GM19468 (cell line): ENCODE results near the gene TCHP.
"Not testable (repeated sequence)": the region's sequence is repeated elsewhere in the genome, so short reads cannot be mapped to it uniquely, and the experiment has no call there.

Source experiments
- ATAC-seq: cut with Tn5 transposase; IDR thresholded peaks from one replicate; pipeline ENCODE4 v1.9.1; 2021; ENCODE audit warnings: mild to moderate bottlenecking, moderate library complexity, moderate number of reproducible peaks; ENCODE audit not compliant: unreplicated experiment; ENCODE audit errors: extremely low read depth

The TCHP gene

DNA sequence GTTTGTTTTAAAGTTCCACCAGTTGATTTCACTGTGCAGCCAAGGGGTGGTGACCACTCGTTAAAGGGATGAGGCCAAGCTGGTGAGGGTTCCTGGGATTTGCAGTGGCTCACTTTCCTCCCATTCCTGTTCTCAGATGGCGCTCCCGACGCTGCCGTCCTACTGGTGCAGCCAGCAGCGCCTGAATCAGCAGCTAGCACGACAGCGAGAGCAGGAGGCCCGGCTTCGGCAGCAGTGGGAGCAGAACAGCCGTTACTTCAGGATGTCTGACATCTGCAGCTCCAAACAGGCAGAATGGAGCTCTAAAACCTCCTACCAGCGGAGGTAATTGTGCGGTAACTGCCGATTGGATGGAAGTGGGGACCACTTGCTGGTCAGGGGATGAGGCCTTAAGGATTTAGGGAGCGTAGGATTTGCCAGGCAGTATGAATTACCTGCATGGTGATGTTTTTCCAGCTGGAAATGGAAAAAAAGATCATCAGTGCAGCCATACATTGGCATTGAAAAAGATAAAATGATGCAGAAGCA is 2.9 kb downstream of the TCHP start:
- no peak for ATAC-seq

- no peak for ATAC-seq
These were observed 5.2 kb downstream of the TCHP start for GRCh38 chr12:109905301-109905700.

GRCh38 chr12:109910254-109910968 is 10.3 kb downstream of the TCHP start:
- ATAC-seq: no peak

DNA sequence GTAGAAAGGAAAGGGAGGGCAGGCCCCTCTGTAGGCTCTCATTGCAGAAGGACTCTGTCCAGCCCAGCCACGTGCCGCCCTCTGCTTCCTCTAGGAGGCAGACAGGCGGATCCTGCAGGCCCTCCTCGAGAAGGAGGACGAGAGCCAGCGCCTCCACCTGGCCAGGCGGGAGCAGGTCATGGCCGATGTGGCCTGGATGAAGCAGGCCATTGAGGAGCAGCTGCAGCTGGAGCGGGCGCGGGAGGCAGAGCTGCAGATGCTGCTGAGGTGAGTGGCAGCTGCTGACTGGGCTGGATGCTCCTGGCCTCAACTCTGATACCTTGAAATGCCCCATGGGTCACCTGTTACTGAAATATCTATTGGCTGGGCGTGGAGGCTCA is 10.9 kb downstream of the TCHP start:
- no peak for ATAC-seq

GRCh38 chr12:109912855-109913321 is 12.8 kb downstream of the TCHP start:
- no peak for ATAC-seq

DNA sequence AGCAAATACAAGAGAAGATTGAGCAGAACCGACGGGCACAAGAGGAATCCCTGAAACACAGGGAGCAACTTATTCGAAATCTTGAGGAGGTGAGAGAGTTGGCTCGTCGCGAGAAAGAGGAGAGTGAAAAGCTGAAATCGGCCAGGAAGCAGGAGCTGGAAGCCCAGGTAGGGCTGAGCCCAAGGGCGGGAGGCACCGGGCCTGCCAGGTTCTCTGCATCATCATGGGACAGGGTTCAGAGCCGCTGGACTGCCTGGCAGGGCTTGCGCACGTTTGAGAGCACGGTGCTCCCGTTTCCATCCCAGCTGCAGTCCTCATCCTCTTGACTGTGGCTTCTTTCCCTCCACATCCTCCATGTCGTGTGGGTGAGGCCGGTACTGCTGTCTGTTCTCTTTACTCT is 14.4 kb downstream of the TCHP start:
- no peak for ATAC-seq

DNA sequence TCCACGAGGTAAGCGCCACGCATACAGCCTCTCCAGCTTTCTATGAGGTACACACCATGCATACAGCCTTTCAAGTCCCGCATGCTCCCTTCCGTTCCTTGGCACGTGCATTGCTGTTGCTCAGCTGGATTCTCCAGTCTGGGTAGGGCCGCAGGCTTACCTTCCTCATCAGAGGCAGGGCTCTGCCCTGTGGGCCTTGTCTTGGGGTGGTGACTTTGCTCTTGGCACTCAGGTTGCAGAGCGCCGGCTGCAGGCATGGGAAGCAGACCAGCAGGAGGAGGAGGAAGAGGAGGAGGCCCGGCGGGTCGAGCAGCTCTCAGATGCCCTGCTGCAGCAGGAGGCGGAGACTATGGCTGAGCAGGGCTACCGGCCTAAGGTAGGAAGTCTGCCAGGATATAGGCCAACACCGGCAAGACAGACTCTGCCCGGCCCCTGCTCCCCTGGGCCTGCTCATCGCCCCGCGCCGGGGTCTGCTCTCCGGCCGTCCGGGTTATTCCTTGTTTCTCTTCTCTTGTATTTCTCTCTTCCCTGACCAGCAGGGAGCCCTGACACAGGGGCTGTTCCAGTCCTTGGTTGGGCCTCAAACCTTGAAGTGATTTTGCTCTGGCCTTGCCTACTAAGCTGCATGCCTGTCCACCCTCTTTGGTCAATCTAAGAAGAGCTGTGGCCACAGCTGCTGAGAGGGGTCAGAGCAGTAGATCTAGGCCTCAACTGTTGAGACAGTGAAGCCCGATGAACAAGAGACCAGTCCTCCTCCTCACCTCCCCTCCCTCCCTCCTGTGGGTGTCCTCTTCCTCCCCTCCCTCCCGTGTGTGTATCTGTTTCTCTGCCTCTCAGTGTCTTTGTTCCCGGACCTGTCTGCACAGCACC is 15.3 kb downstream of the TCHP start:
- no peak for ATAC-seq

- ATAC-seq: no peak
These were observed 16.0 kb downstream of the TCHP start for GRCh38 chr12:109916045-109916444.

GRCh38 chr12:109919456-109919855 is 19.4 kb downstream of the TCHP start:
- ATAC-seq: no peak

- no peak for ATAC-seq
These were observed 20.2 kb downstream of the TCHP start for GRCh38 chr12:109920261-109920780.

DNA sequence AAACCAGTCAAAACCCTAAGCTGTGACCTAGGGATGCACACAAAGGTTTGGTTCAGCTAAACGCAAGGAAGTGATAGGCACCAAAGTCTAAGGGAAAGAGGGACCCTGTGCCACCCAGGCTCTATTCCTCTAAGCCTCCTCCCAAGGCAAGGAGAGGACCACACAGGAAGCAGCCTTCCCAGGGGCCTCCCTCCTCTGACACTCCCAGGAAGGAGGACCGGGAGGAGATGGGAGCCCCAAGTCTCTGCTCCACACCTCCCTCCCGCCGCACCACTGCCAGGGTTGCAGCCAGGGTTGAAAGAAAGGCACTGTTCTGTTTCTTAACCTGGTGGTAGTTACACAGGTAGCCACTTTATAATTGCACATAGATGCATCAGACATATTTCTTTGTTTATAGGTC is 21.9 kb downstream of the TCHP start:
- no peak for ATAC-seq

GRCh38 chr12:109923038-109923437 is 23.0 kb downstream of the TCHP start:
- no peak for ATAC-seq

- no peak for ATAC-seq
These were observed 23.6 kb downstream of the TCHP start for GRCh38 chr12:109923481-109924245.

DNA sequence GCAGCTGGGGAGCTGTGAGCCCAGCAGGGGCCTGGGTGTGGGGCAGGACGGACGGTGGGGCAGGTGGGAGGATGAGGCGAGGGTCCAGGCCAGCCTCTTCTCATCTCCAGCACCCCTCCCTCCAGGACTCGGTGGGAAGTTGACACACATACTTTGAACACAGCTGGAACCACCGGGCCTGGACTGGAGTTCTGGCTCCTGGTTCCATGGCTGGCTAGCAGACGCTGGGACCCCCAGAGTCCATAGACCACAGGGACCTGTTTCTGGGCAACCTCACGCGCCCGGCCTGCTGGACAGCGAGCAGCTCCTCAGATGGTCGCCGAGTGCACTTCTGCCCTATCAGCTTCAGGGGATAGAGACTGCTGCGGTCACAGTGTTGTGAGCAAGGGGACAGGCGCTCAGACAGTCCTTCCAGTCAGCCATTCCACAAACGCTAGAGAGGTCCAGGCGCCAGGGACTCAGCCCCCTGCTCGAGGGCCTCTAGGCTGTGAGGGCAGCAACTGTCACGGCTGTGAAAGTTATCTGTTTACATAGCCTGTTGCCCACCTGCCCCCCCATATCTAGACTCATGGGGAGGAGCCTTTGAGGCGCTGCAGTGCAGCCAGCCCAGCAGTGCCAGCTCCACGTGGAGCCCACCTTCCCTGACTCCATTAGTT is 25.2 kb downstream of the TCHP start:
- ATAC-seq: no peak

DNA sequence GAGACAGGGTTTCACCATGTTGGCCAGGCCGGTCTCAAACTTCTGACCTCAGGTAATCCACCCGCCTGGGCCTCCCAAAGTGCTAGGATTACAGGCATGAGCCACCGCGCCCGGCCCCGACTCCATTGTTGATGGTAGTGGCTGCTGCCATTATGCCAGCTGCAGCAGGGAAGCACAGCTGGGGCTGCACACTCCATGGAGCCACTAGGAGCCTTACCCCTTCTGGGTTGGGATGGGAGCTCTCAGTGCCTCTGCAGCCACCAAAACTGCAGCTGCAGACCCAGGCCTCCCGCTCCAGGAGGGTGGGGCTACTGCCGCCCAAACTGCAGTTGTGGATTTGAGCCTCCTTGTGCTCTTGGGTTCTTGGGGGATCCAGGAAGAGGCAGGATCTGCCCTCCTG is 25.9 kb downstream of the TCHP start:
- ATAC-seq: no peak

DNA sequence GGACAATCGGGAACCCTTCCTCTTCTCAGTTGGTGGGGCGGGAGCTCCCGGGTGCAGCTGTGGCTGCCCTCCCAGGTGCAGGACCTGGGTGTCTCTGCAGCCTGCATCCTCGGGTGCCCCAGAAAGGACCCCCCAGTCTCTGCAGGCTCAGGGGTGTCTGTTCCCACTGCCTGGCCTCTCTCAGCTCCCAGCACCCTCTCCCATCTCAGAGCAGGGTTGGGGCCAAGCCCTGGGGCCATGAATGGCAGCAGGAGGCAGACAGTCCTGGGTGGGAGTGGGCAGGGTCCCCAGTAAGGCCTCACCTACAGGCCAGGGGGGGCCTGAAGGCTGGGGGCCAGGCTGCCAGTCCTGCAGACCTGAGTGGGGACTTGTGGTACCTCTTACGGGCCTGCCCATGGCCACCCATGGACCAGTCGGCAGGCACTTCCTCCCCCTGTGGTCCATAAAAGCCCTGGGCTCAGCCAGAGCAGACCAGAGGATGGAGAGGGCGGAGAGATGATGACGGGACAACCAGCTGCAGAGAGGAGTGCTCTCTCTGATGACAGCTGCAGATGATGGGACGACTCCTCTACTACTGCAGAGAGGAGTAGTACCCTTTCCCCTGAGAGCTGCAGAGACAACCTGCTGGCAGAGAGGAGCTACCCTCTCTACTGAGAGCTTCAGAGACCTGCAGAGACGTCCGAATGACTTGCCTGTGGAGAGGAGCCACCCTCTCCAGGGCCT is 26.6 kb downstream of the TCHP start:
- no peak for ATAC-seq

DNA sequence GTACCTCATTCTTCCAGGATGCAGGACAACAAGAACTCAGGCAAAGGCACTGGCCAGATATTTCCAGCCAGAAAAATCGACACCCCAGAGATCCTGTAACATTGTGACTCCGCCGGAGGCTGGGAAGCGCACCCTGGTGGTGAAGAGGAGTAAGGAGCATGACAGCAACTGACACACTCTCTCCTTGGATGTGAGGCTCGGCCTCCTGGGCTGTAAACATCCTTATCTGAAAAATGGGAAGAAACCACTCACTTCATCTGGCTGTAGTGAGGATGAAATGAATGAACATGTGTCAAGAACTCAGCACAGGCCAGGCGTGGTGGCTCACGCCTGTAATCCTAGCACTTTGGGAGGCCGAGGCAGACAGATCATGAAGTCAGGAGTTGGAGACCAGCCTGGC is 27.5 kb downstream of the TCHP start:
- no peak for ATAC-seq

GRCh38 chr12:109928058-109928656 is 28.1 kb downstream of the TCHP start:
- ATAC-seq: no peak

DNA sequence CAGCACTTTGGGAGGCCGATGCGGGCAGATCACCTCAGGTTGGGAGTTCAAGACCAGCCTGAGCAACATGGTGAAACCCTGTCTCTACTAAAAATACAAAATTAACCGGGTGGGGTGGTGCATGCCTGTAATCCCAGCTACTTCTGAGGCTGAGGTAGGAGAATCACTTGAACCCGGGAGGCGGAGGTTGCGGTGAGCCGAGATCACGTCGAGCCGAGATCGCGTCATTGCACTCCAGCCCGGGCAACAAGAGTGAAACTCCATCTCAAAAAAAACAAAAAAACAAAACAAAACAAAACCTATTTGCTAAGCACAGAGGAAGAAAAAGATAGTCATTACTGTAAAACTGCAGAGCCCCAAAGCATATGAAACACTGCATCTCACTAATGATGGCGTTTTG is 29.3 kb downstream of the TCHP start:
- not testable (repeated sequence) for ATAC-seq
